Coronary artery (tissue), 2 donors: ENCODE results near the gene SDR42E2.
"Not testable (repeated sequence)": the region's sequence is repeated elsewhere in the genome, so short reads cannot be mapped to it uniquely, and the experiment has no call there.

Experiments used
- DNase-seq: peaks from one replicate; pipeline ENCODE4 v3.0.0-alpha.2; 2017; ENCODE audit warnings: low spot score
- H3K27ac ChIP-seq, 2 donors: fragments of 200-600 bp; sonication (generic); one replicate each; pipeline ENCODE4 v1.5.1; 2016 to 2019
- H3K4me3 ChIP-seq: fragments of 200-600 bp; sonication (generic); 2 replicates; pipeline ENCODE4 v1.5.1; 2016; ENCODE audit warnings: mild to moderate bottlenecking, moderate library complexity
- TF ChIP-seq, protein P1 (sequence below): fragments of 200-600 bp; sonication (generic); IDR thresholded peaks from one replicate; pipeline ENCODE4 v1.5.1; 2019; ENCODE audit warnings: antibody characterized with exemption

SDR42E2 gene

GRCh38 chr16:22161401-22161800 lies 905 bp upstream of the SDR42E2 start:
- TF ChIP-seq, protein P1, sequence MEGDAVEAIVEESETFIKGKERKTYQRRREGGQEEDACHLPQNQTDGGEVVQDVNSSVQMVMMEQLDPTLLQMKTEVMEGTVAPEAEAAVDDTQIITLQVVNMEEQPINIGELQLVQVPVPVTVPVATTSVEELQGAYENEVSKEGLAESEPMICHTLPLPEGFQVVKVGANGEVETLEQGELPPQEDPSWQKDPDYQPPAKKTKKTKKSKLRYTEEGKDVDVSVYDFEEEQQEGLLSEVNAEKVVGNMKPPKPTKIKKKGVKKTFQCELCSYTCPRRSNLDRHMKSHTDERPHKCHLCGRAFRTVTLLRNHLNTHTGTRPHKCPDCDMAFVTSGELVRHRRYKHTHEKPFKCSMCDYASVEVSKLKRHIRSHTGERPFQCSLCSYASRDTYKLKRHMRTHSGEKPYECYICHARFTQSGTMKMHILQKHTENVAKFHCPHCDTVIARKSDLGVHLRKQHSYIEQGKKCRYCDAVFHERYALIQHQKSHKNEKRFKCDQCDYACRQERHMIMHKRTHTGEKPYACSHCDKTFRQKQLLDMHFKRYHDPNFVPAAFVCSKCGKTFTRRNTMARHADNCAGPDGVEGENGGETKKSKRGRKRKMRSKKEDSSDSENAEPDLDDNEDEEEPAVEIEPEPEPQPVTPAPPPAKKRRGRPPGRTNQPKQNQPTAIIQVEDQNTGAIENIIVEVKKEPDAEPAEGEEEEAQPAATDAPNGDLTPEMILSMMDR, result no peak
- no peak overlapping the region for H3K27ac ChIP-seq
- DNase-seq, result no peak
- no peak overlapping the region for H3K4me3 ChIP-seq

DNA sequence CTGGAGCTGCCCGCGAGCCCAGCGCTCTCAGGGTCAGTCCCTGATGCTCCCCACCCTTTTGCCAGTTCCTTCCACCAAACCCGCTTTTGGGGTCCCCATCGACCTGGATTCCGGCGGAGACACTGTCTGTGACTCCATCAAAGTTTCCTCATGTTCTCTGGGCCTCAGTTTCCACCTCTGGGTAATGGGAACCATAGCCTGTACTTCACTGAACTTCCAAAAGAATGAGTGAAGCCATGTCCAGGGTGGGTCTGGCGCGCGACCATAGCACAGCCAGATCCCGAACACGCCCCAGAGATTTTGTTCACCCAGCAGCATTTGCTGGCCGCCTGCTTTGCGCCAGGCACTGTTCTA lies 327 bp downstream of the SDR42E2 start:
- H3K27ac ChIP-seq, result no peak overlapping the region
- no peak for DNase-seq
- peak overlapping the region; percentile 47 for H3K4me3 ChIP-seq
- TF ChIP-seq, protein P1, result no peak

DNA sequence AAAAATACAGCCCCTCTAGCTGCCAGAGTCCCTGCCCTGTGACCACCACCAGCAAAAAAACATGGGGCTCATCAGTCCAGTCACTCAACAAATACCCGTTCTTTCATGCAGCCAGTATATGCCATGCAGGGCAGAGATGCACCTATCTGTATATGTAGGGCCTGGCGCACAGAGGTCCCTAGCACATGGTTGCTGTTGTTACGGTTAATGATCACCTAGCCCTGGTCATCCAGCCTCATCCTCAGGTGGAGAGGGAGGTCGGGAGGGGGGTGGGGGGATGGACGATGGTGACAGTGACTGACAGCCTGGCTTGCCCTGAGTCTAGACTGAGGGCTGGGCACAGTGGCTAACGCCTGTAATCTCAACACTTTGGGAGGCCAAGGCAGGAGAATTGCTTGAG lies 1.5 kb downstream of the SDR42E2 start:
- no peak overlapping the region for H3K27ac ChIP-seq
- H3K4me3 ChIP-seq, result no peak overlapping the region
- no peak for DNase-seq
- TF ChIP-seq, protein P1, result no peak

GRCh38 chr16:22164482-22164881 lies 2.2 kb downstream of the SDR42E2 start:
- no peak for DNase-seq
- TF ChIP-seq, protein P1, result no peak
- Histone ChIP-seq H3K27ac (no peak overlapping the region), H3K4me3 (no peak overlapping the region)

DNA sequence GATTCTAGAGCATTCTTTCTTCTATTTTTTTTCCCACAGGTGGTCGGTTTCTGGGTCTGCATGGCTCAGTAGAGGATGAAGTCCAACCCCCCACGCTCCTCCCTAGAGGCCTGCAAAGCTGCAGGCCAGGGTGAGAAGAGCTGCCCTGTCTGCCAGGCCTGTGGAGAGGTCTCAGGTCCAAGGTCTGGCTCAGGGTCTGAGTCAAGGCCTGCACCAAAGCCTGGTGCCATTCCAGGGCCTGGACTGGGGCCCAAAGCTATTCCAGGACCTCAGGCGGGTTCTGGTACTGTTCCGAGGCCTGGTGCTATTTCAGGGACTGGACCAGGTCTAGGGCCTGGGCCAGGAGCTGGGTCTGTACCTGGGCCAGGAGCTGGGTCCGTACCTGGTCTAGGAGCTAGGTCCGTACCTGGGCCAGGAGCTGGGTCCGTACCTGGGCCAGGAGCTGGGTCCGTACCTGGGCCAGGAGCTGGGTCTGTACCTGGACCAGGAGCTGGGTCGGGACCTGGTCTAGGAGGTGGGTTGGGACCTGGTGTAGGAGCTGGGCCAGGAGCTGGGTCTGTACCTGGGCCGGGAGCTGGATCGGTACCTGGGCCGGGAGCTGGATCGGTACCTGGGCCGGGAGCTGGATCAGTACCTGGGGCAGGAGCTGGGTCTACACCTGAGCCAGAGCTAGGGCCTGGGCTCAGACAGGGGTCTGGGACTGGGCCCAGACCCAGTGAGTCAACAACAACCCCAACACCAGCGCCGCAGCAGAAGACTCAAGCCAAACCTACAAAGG lies 3.4 kb downstream of the SDR42E2 start:
- no peak for DNase-seq
- no peak overlapping the region for H3K27ac ChIP-seq
- TF ChIP-seq, protein P1, result no peak
- H3K4me3 ChIP-seq, result no peak overlapping the region

DNA sequence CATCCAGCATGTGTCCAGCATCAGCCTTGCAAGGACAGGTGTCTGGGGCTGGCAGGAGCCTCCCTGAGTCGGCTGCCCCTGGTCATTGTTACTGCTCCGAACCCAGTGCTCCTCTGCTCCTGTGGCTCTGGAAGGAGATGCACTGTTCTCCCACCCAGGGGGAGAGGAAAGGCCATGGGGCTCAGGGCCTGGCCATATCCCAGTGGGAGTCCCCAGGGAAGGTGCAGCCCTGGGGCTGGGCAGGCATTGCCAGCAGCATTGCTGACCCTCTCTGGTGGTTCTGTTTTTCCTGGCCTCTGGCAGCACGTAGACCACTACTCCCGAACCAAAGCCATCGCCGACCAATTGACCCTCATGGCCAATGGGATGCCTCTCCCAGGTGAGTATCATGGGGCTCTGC lies 9.6 kb downstream of the SDR42E2 start:
- no peak overlapping the region for H3K27ac ChIP-seq
- TF ChIP-seq, protein P1, result no peak
- H3K4me3 ChIP-seq, result no peak overlapping the region
- no peak for DNase-seq

GRCh38 chr16:22172642-22173041 lies 10.3 kb downstream of the SDR42E2 start:
- H3K4me3 ChIP-seq, DNase-seq, H3K27ac ChIP-seq: not testable (repeated sequence)
